OCI-LY3 (cell line): ENCODE measurements around the gene RSAD1.

Experiments used
- H2AFZ ChIP-seq: fragments of 200-600, 300-600 bp; shearing (Covaris generic); 2 replicates; pipeline ENCODE4 v1.6.0; 2014; ENCODE audit warnings: antibody characterized with exemption, low read depth, low read length
- H3K27ac ChIP-seq: fragments of 200-600, 300-600 bp; sonication (generic); 2 replicates; pipeline ENCODE4 v1.5.1; 2014; ENCODE audit warnings: mild to moderate bottlenecking, low read length, moderate library complexity, mixed read lengths
- H3K27me3 ChIP-seq: fragments of 200-600, 300-600 bp; sonication (generic); 2 replicates; pipeline ENCODE4 v1.6.1; 2014; ENCODE audit warnings: low read depth, low read length, mixed read lengths
- H3K36me3 ChIP-seq: fragments of 200-600, 300-600 bp; sonication (generic); replicated peaks from 2 replicates; pipeline ENCODE3; 2014; ENCODE audit warnings: low read depth, low read length, mixed read lengths
- H3K4me1 ChIP-seq: fragments of 300-600, 200-600 bp; sonication (generic); 2 replicates; pipeline ENCODE4 v1.6.1; 2014; ENCODE audit warnings: low read length, mixed read lengths
- H3K4me2 ChIP-seq: fragments of 200-600, 300-600 bp; sonication (generic); 2 replicates; pipeline ENCODE4 v1.6.1; 2014; ENCODE audit warnings: low read length, mixed read lengths
- H3K4me3 ChIP-seq: fragments of 300-600, 200-600 bp; sonication (generic); 2 replicates; pipeline ENCODE4 v1.5.1; 2014; ENCODE audit warnings: antibody characterized with exemption, mild to moderate bottlenecking, low read length, moderate library complexity
- H3K79me2 ChIP-seq: fragments of 300-600, 200-600 bp; shearing (Covaris generic); 2 replicates; pipeline ENCODE4 v1.6.1; 2014; ENCODE audit warnings: mild to moderate bottlenecking, low read length, mixed read lengths
- H3K9ac ChIP-seq: fragments of 300-600, 200-600 bp; shearing (Covaris generic); 2 replicates; pipeline ENCODE4 v1.6.0; 2014; ENCODE audit warnings: mild to moderate bottlenecking, low read length, moderate library complexity
- H3K9me3 ChIP-seq: fragments of 200-600, 300-600 bp; shearing (Covaris generic); 2 replicates; pipeline ENCODE4 v1.6.1; 2014; ENCODE audit warnings: low read length, mixed read lengths; ENCODE audit not compliant: insufficient read depth
- H4K20me1 ChIP-seq: fragments of 200-600, 300-600 bp; sonication (generic); 2 replicates; pipeline ENCODE4 v1.6.1; 2016; ENCODE audit warnings: low read length, mixed read lengths; ENCODE audit not compliant: insufficient read depth
- CTCF ChIP-seq: fragments of 200-600, 300-600 bp; sonication (generic); IDR thresholded peaks from 2 replicates; pipeline ENCODE4 v1.5.1; 2014; ENCODE audit warnings: antibody characterized with exemption, low read length, low read depth
- EZH2phosphoT487 ChIP-seq: fragments of 200-600 bp; shearing (Covaris generic); IDR thresholded peaks from 2 replicates; pipeline ENCODE4 v1.6.1; 2018; ENCODE audit warnings: antibody characterized with exemption, mixed run types, low read depth

RSAD1 gene

DNA sequence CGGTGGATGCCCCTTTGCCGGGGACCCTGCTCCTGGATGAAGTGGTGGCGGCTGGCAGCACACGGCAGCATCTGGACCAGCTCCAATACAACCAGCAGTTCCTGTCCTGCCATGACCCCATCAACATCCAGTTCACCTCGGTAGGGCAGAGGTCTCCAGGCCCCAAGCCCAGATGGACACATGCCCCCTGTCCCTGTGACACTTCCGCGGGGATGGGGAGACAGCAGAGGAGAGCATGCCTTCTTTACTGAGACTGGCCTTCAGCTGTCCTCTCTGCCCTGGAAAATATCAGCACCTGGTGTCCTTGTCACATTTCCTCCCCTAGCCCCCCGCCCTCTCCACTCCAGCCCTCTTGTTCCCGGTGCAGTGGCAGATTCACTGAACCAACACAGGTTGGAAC lies 16.2 kb upstream of the RSAD1 start:
- no peaks in the 10 kb centered on the region for H3K9me3 ChIP-seq
- no peak overlapping the region for H3K4me2 ChIP-seq
- H3K79me2 ChIP-seq, result no peaks in the 10 kb centered on the region
- TF ChIP-seq CTCF (no peak), EZH2phosphoT487 (no peak)
- H3K4me1 ChIP-seq, result peaks cover 15% of the 10 kb centered on the region; the same call in 1 of the 2 replicates
- H3K4me3 ChIP-seq, result no peak overlapping the region
- no peaks in the 10 kb centered on the region for H4K20me1 ChIP-seq
- no peaks in the 10 kb centered on the region for H3K27me3 ChIP-seq
- H3K36me3 ChIP-seq, result no peaks in the 10 kb centered on the region
- H2AFZ ChIP-seq, result no peak overlapping the region
- no peak overlapping the region for H3K27ac ChIP-seq
- H3K9ac ChIP-seq, result no peak overlapping the region

- H3K4me3 ChIP-seq, result no peak overlapping the region
- H3K4me1 ChIP-seq, result peaks cover 15% of the 10 kb centered on the region; the same call in 1 of the 2 replicates
- no peak overlapping the region for H3K4me2 ChIP-seq
- TF ChIP-seq CTCF, result no peak
- TF ChIP-seq EZH2phosphoT487, result no peak
- no peaks in the 10 kb centered on the region for H3K9me3 ChIP-seq
- no peak overlapping the region for H3K9ac ChIP-seq
- H3K27me3 ChIP-seq, result no peaks in the 10 kb centered on the region
- no peaks in the 10 kb centered on the region for H3K36me3 ChIP-seq
- H3K27ac ChIP-seq, result no peak overlapping the region
- no peaks in the 10 kb centered on the region for H4K20me1 ChIP-seq
- no peaks in the 10 kb centered on the region for H3K79me2 ChIP-seq
- H2AFZ ChIP-seq, result no peak overlapping the region
These were observed 14.5 kb upstream of the RSAD1 start for GRCh38 chr17:50464121-50464520.

DNA sequence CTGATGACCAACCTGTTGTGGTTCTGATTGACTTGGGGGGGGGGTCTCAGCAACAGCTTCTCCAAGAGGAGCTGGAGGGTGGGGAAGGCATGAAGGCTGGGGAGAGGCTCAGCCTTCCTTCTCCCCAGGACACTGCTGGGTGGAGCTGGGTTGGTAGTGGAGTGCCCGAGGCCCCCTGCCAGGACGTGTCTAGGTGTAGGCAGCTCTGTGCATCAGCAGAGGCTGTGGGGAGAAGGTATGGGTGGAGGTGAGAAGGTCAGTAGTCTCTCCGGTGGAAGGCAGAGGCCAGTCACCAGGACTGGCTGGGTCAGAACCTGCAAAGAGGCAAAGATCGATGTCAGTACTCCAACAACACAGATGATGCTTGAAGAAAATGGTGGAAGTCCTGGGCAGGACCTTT lies 13.9 kb upstream of the RSAD1 start:
- H3K4me2 ChIP-seq, result no peak overlapping the region

DNA sequence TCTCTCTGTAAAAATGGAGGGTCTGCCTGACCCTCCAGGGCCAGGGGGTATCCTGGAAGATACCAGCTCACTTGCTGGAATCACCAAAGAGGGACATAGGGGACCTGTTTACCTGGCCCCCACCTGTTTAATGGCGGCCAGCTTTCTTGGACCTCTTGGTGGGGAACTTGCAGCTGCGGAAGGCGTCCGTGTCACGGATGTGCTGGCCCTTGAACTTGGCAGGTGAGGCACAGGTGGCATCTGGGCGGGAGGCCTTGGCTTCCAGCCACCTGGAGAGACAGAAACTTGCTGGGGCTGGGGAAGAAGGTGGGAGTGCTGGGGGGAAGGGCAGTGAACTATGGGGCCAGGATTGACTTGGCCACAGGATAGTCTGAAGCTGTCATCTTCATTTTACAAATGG lies 13.5 kb upstream of the RSAD1 start:
- Histone ChIP-seq H3K4me3 (no peak overlapping the region), H2AFZ (no peak overlapping the region), H3K9ac (no peak overlapping the region), H3K4me2 (no peak overlapping the region), H3K4me1 (peaks cover 7% of the 10 kb centered on the region; the same call in 1 of the 2 replicates), H4K20me1 (no peaks in the 10 kb centered on the region), H3K36me3 (no peaks in the 10 kb centered on the region), H3K9me3 (no peaks in the 10 kb centered on the region), H3K27ac (no peak overlapping the region), H3K79me2 (no peaks in the 10 kb centered on the region), H3K27me3 (no peaks in the 10 kb centered on the region)
- no peak for TF ChIP-seq EZH2phosphoT487
- TF ChIP-seq CTCF, result no peak

More for the DNA sequence above, 13.9 kb upstream of the RSAD1 start:
- Histone ChIP-seq H2AFZ (no peak overlapping the region), H3K27me3 (no peaks in the 10 kb centered on the region), H3K9ac (no peak overlapping the region), H3K79me2 (no peaks in the 10 kb centered on the region), H4K20me1 (no peaks in the 10 kb centered on the region), H3K9me3 (no peaks in the 10 kb centered on the region), H3K4me3 (no peak overlapping the region), H3K4me1 (peaks cover 11% of the 10 kb centered on the region; the same call in 1 of the 2 replicates), H3K27ac (no peak overlapping the region), H3K36me3 (no peaks in the 10 kb centered on the region)
- TF ChIP-seq CTCF (no peak), EZH2phosphoT487 (no peak)
